SKM-1 treated with dmso at 0.1 percent for 144 hours (cell line): ENCODE measurements around the gene LIN9.
"Not testable (repeated sequence)": the region's sequence is repeated elsewhere in the genome, so short reads cannot be mapped to it uniquely, and the experiment has no call there.

Source experiments
- DNase-seq: peaks from one replicate; lab custom pipeline; 2025; ENCODE audit not compliant: unreplicated experiment; lab: John Stamatoyannopoulos, UW

The LIN9 gene

GRCh38 chr1:226308723-226309397, at the start of gene LIN9:
TSS of gene LIN9 (minus strand) at chr1:226309164. CDS start at chr1:226309139, 25 bp downstream.
- DNase-seq, result peak; percentile 94

- no peak for DNase-seq
These were observed 48.5 kb upstream of the LIN9 start for GRCh38 chr1:226357416-226357815.

GRCh38 chr1:226355669-226356551, 46.9 kb upstream of the LIN9 start:
- no peak for DNase-seq

- DNase-seq, result no peak
These were observed 46.1 kb upstream of the LIN9 start for GRCh38 chr1:226355016-226355415.

- no peak for DNase-seq
These were observed 44.9 kb upstream of the LIN9 start for GRCh38 chr1:226353698-226354525.

GRCh38 chr1:226351709-226352108, 42.7 kb upstream of the LIN9 start:
- DNase-seq, result peak; percentile 47

- no peak for DNase-seq
These were observed 41.5 kb upstream of the LIN9 start for GRCh38 chr1:226350519-226350865.

- DNase-seq, result no peak
These were observed 41.0 kb upstream of the LIN9 start for GRCh38 chr1:226349801-226350518.

GRCh38 chr1:226349081-226349480, 40.1 kb upstream of the LIN9 start:
- no peak for DNase-seq

- DNase-seq, result no peak
These were observed 35.7 kb upstream of the LIN9 start for GRCh38 chr1:226344441-226345259.

- no peak for DNase-seq
These were observed 33.7 kb upstream of the LIN9 start for GRCh38 chr1:226342656-226343055.

GRCh38 chr1:226340111-226340510, 31.1 kb upstream of the LIN9 start:
- DNase-seq, result not testable (repeated sequence)

GRCh38 chr1:226337276-226337875, 28.4 kb upstream of the LIN9 start:
- DNase-seq, result no peak

GRCh38 chr1:226335661-226336060, 26.7 kb upstream of the LIN9 start:
- no peak for DNase-seq

- no peak for DNase-seq
These were observed 24.0 kb upstream of the LIN9 start for GRCh38 chr1:226332947-226333346.

GRCh38 chr1:226329237-226329636, 20.3 kb upstream of the LIN9 start:
- no peak for DNase-seq

- DNase-seq, result no peak
These were observed 18.8 kb upstream of the LIN9 start for GRCh38 chr1:226327761-226328162.

GRCh38 chr1:226325178-226325577, 16.2 kb upstream of the LIN9 start:
- DNase-seq, result no peak

- DNase-seq, result no peak
These were observed 15.5 kb upstream of the LIN9 start for GRCh38 chr1:226324479-226324878.

- no peak for DNase-seq
These were observed 14.0 kb upstream of the LIN9 start for GRCh38 chr1:226322986-226323385.
